IPS-20b (cell line): Measurements from ENCODE around the gene URB2.

Source experiments
- H3K27ac ChIP-seq: one replicate; pipeline ENCODE4 v1.5.1; 2013; ENCODE audit warnings: low read length
- H3K27me3 ChIP-seq: 2 replicates; pipeline ENCODE4 v1.6.1; 2013; ENCODE audit warnings: mild to moderate bottlenecking, low read length, inconsistent platforms; ENCODE audit not compliant: insufficient read depth
- H3K36me3 ChIP-seq: 2 replicates; pipeline ENCODE4 v1.6.1; 2013; ENCODE audit warnings: low read depth, mild to moderate bottlenecking, inconsistent platforms, low read length, moderate library complexity; ENCODE audit not compliant: insufficient read depth
- H3K4me1 ChIP-seq: 2 replicates; pipeline ENCODE4 v1.6.1; 2013; ENCODE audit warnings: mild to moderate bottlenecking, control low read depth, inconsistent platforms, low read length, moderate library complexity; ENCODE audit not compliant: insufficient read depth
- H3K4me3 ChIP-seq: 2 replicates; pipeline ENCODE4 v1.5.1; 2013; ENCODE audit warnings: mild to moderate bottlenecking, low read length, inconsistent platforms
- H3K9ac ChIP-seq: 2 replicates; pipeline ENCODE4 v1.6.1; 2013; ENCODE audit warnings: low read depth, mild to moderate bottlenecking, inconsistent platforms, low read length, moderate library complexity
- H3K9me3 ChIP-seq: 2 replicates; pipeline ENCODE4 v1.6.1; 2013; ENCODE audit warnings: mild to moderate bottlenecking, low read depth, low read length, inconsistent platforms; ENCODE audit not compliant: insufficient read depth

URB2 gene

DNA sequence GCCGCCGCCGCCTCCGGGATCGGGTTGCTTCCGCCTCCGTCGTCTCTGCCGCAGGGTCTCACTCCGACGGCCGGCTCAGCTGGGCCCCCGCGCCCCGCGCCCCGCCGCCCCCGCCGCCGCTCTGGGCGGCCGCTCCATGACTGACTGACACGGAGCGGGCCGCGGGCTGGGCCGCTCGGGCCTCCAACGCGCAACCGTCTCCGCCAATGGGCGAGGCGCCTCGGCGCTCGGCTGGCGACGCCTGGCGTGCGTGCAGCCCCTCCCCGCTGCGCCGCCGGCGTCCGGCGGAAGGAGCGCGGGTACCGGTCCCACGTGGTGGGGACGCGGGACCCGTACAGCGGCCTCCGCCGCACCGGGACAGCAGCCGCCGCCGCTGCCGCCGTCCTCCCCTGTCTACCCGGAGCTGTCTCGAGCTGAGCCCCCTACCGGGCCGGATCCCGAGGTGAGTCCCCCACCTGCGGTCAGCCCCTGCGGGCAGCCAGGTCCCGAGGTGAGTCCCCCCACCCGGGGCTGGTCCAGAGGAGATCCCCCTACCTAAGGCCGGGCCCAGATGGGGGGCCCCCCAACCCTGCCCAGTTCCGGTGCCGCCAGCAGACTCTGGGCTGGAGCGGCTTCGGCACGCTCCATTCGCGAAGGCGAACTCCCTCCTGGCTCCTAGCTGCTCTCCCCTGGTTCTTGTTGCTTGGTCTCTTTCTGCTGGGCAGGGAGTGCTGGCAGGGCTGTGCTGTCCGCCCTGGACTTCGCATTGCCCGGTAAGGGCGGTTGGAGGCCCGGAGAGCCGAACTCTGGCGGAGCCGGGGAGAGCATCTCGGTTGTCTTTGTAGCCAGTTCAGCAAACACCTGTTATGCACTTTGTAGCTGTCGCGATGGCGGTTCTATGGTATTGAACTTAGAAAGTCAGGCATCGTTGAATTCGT lies at the start of gene URB2, which contains the start of gene TAF5L:
Gene URB2, plus strand, starts transcription at position 333 of the 917 bp plus-strand sequence. CDS start 1,387 bp downstream, outside the sequence.
Gene TAF5L, minus strand, starts transcription at position 208 of the 917 bp plus-strand sequence. CDS start 11,640 bp downstream, outside the sequence.
- peaks cover 5% of the 10 kb centered on the region; the same call in 1 of the 2 replicates for H3K27me3 ChIP-seq
- peaks cover 11% of the 10 kb centered on the region; the same call in 1 of the 2 replicates for H3K4me1 ChIP-seq
- peak within 1 kb of the TSS; percentile 48 for H3K27ac ChIP-seq
- no peaks in the 10 kb centered on the region for H3K9me3 ChIP-seq
- H3K9ac ChIP-seq, result peak within 1 kb of the TSS; percentile 96
- H3K36me3 ChIP-seq, result peaks cover 21% of the 10 kb centered on the region
- peak within 1 kb of the TSS; percentile 98 for H3K4me3 ChIP-seq

DNA sequence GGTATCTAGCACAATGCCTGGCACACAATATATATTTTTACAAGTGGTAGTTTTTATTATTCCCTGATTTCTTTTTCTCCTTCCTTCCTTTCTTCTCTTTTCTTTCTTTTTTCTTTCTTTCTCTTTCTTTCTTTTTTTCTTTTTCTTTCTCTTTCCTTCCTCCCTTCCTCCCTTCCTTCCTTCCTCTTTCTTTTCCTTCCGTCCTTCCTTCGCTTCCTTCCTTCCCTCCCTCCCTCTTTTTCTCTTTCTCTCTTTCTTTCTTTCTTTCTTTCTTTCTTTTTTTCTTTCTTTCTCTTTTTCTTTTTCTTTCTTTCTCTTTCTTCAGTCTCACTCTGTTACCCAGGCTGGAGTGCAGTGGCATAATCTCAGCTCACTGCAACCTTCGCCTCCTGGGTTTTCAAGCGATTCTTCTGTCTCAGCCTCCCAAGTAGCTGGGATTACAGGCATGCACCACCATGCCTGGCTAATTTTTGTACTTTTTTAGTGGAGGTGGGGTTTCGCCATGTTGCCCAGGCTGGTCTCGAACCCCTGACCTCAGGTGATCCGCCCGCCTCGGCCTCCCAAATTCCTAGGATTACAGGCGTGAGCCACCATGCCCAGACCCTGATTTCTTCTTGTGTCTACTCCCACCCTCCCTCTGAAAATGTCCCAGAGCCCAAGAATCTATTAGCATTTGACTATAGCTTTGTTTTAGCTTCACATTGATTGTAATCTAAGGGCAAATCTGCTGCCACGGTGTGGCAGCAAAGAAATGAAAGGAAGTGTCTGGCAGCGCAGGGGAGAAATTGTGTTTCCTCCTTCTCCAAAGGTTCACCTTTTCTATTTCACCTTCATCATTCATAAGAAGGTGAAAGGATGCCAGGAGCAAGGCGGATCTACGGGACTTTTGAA lies 47.6 kb upstream of the URB2 start:
- no peak overlapping the region for H3K9ac ChIP-seq
- H3K27me3 ChIP-seq, result no peaks in the 10 kb centered on the region
- no peaks in the 10 kb centered on the region for H3K9me3 ChIP-seq
- no peak overlapping the region for H3K4me3 ChIP-seq
- no peaks in the 10 kb centered on the region for H3K36me3 ChIP-seq
- no peak overlapping the region for H3K27ac ChIP-seq
- H3K4me1 ChIP-seq, result peaks cover 5% of the 10 kb centered on the region

DNA sequence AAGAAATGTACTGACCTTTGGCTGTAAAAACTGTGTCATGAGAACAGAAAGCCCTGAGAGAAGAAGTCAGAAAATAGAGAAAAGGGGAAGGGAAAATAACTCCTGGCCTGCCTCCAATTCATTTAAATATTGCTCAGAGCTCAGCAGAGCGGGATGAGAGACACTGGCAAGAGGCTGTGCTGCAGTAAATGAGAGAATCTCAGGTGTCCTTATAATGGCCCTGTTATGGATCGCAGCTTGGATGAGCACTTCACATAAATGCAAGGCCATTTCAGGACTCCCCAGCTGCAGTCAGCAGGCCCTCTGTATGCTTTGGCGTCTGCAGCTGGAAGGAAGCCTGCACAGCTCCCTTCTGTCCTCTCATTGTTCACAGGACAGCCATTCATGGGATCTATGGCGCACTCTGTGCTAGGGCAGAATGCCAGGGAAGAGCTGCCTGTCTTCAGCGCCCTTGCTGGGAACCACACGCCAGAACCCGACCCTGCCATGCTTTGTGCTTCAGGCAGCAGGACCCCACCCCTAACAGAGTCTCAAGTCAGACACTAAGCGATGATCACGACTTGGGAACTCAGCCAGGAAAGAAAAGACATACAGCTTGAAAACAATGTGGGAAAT lies 46.9 kb upstream of the URB2 start:
- H3K27ac ChIP-seq, result no peak overlapping the region
- H3K4me1 ChIP-seq, result peaks cover 5% of the 10 kb centered on the region
- no peaks in the 10 kb centered on the region for H3K27me3 ChIP-seq
- no peak overlapping the region for H3K4me3 ChIP-seq
- no peaks in the 10 kb centered on the region for H3K9me3 ChIP-seq
- no peaks in the 10 kb centered on the region for H3K36me3 ChIP-seq
- H3K9ac ChIP-seq, result no peak overlapping the region; the same call in 1 of the 2 replicates

DNA sequence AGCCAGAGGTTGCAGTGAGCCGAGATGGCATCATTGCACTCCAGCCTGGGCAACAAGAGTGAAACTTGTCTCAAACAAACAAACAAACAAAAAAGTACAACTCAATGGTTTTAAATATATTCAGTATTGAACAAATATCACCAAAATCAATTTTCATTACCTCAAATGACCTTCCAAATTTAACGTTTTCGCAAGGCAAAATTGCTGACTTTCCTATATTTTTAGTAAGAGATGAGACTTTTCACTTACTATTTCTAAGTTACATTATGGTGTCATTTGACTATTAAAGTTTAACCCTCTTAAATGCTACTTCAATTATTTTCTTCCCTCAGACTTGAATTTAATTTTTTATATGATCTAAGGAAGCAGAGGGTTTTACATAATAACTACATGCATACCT lies 44.6 kb upstream of the URB2 start:
- H3K4me1 ChIP-seq, result peaks cover 5% of the 10 kb centered on the region
- no peak overlapping the region for H3K4me3 ChIP-seq
- H3K36me3 ChIP-seq, result no peaks in the 10 kb centered on the region
- H3K27me3 ChIP-seq, result no peaks in the 10 kb centered on the region
- H3K9ac ChIP-seq, result no peak overlapping the region
- no peak overlapping the region for H3K27ac ChIP-seq
- no peaks in the 10 kb centered on the region for H3K9me3 ChIP-seq

DNA sequence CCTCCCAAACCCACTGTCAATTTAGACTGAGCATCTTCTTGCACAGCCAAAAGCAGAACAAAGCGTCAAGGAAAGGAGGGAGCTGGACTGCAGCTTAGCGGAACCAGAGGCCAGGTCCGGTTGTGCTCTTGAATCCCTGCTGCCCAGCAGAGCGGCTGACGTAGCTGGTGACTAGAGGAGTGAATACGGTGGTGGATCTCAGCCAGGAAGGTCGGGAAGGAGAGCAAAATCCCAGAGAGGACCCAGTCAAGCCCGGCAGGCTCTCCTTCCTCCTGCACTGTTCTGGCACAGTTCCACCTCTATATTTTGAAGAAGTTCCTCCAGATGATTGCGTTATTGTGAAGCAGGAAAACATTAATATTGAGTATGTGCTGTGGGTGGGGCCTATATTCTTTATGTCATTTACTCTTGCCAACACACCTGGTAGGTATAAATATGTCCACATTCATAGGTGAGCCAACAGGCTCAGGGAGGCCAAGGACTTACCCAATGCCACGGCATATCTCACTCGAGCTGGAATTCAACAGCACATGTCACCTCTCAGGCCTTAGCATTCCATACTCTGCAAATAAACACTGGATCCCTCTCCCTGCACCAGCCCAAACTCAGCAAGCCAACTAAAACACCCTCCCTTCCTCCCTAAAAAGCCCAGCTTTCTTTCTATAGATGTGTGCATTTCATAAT lies 43.9 kb upstream of the URB2 start:
- no peak overlapping the region for H3K27ac ChIP-seq
- no peaks in the 10 kb centered on the region for H3K9me3 ChIP-seq
- no peak overlapping the region for H3K9ac ChIP-seq
- H3K4me1 ChIP-seq, result peaks cover 5% of the 10 kb centered on the region
- H3K4me3 ChIP-seq, result no peak overlapping the region
- H3K36me3 ChIP-seq, result no peaks in the 10 kb centered on the region
- no peaks in the 10 kb centered on the region; the same call in 1 of the 2 replicates for H3K27me3 ChIP-seq

DNA sequence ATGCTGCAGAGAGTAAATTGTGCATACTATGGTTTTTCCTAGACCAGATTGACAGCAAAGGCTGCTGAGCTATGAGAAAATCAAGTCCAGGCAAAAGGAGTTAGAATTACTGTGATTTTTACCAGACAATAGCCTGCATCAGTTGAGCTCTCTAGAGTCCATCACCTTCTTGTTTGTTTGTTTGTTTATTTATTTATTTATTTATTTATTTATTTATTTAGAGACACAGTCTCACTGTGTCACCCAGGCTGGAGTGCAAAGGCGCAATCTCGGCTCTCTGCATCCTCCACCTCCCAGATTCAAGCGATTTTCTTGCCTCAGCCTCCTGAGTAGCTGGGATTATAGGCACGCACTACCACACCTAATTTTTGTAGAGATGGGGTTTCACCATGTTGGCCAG lies 43.3 kb upstream of the URB2 start:
- Histone ChIP-seq H3K27ac (no peak overlapping the region), H3K9ac (no peak overlapping the region)

DNA sequence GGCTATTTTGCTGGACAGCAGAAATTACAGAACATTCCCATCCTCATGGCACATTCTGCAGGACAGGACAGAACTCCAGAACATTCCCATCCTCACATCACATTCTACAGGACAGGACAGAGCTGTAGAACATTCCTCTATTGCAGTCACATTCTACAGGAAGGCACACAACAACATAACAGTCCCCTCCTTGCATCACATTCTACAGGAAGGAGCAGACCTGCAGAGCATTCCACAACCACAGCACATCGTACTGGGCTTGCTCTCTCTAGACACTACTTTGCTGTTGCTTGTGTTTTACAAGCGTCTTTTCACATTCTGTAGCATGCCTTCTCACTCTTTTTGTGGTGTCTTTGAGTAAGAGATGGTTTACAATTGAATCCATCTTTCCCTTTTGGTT lies 40.7 kb upstream of the URB2 start:
- H3K4me1 ChIP-seq, result no peaks in the 10 kb centered on the region; the same call in 1 of the 2 replicates
- no peaks in the 10 kb centered on the region for H3K36me3 ChIP-seq
- no peak overlapping the region for H3K4me3 ChIP-seq
- no peaks in the 10 kb centered on the region; the same call in 1 of the 2 replicates for H3K27me3 ChIP-seq
- no peak overlapping the region for H3K9ac ChIP-seq
- no peak overlapping the region for H3K27ac ChIP-seq
- no peaks in the 10 kb centered on the region for H3K9me3 ChIP-seq

More for the DNA sequence above, 43.3 kb upstream of the URB2 start:
- H3K4me3 ChIP-seq, result no peak overlapping the region
- no peaks in the 10 kb centered on the region; the same call in 1 of the 2 replicates for H3K27me3 ChIP-seq
- H3K36me3 ChIP-seq, result no peaks in the 10 kb centered on the region
- H3K4me1 ChIP-seq, result peaks cover 5% of the 10 kb centered on the region
- no peaks in the 10 kb centered on the region for H3K9me3 ChIP-seq

DNA sequence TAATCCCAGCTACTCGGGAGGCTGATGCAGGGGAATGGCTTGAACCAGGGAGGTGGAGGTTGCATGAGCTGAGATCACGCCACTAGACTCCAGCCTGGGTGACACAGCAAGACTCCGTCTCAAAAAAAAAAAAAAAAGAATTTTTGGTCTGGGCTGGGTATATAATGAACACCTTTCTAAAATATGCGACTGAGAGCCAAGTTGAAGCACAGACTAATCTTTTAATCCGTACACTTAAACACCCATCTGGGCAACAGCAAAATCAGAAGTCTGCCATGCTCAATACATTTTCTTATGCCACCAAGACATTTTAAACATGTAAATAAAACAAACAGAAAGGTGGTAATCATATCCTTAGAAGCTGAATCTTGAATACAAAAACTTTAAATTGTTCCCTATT lies 35.9 kb upstream of the URB2 start:
- H3K4me3 ChIP-seq, result no peak overlapping the region
- peaks cover 13% of the 10 kb centered on the region for H3K36me3 ChIP-seq
- no peaks in the 10 kb centered on the region for H3K9me3 ChIP-seq
- no peaks in the 10 kb centered on the region; the same call in 1 of the 2 replicates for H3K27me3 ChIP-seq
- H3K9ac ChIP-seq, result no peak overlapping the region
- H3K27ac ChIP-seq, result no peak overlapping the region
- H3K4me1 ChIP-seq, result no peaks in the 10 kb centered on the region

DNA sequence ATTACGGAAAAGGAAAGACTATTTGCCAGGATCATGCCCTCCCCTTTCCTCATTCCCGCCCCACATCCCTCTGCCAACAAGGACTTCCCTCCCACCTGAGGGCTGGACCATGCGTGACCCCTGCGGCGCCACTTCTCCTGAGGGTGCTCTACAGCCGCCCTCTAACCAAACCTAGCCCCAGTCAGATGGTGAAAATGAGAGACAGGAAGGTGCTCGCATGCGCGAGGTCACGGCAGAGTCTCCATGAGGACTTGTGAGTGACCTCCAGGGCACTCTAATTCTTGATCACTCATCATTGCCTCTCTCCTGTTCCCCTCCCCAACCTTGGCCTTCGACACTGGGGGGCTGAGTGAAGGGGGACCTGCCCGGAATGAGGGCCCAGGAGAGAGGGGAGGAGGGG lies 32.2 kb upstream of the URB2 start:
- Histone ChIP-seq H3K36me3 (peaks cover 19% of the 10 kb centered on the region), H3K9ac (no peak overlapping the region), H3K4me3 (no peak overlapping the region), H3K9me3 (no peaks in the 10 kb centered on the region), H3K27ac (no peak overlapping the region), H3K27me3 (no peaks in the 10 kb centered on the region), H3K4me1 (no peaks in the 10 kb centered on the region)

DNA sequence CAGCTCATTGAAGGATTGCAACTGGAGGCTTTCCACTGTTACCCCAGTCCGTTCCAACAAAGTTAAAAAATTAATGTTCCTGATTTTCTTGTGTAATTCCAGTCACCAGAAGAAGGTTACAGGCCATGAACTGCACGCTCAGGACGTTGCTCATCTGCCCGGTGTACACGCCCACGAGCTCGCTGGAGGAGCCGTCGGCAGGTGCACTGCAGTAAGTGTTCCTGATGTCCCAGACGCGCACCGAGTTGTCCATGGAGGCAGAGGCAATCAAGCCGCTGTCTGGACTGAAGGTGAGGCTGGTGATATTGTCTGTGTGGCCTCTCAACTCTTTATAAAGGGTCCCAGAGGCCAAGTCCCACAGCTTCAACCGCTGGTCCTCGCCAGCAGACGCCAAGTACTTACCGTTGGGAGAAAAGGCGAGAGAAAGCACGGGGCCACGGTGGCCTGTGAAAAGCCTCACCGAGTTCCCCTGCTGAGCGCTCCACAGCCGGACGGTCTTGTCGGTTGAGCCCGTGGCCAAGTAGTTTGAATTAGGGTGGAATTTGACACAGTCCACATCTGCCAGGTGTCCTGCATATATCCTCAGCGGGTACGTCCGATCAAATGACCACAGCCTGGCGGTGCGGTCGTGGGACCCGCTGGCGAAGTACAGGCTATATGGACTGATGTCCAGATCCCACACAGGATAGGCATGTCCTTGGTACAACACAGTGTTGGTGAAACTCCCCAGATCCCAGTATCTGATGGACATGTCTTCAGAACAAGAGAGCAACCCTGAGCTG lies 31.6 kb upstream of the URB2 start:
- H3K27ac ChIP-seq, result no peak overlapping the region
- H3K36me3 ChIP-seq, result peaks cover 22% of the 10 kb centered on the region
- H3K4me3 ChIP-seq, result no peak overlapping the region
- H3K27me3 ChIP-seq, result no peaks in the 10 kb centered on the region
- no peaks in the 10 kb centered on the region for H3K4me1 ChIP-seq
- H3K9me3 ChIP-seq, result no peaks in the 10 kb centered on the region
- no peak overlapping the region for H3K9ac ChIP-seq
